HFF-Myc (cell line): ENCODE results near the gene RNF144A.
A peak's percentile ranks its signal among the peaks of the same experiment; 100 is the strongest.

Experiments
- DNase-seq: peaks from one replicate; pipeline ENCODE4 v3.0.0-alpha.2; 2011; ENCODE audit warnings: low read depth; ENCODE audit errors: extremely low read depth
- H3K4me3 ChIP-seq: replicated peaks from 2 replicates; pipeline ENCODE4 v1.5.1; 2011; ENCODE audit warnings: low read depth, mild to moderate bottlenecking, control low read depth, low read length
- CTCF ChIP-seq: IDR thresholded peaks from 2 replicates; pipeline ENCODE4 v1.5.1; 2012; ENCODE audit warnings: mild to moderate bottlenecking, low read depth, low read length, control low read depth; ENCODE audit errors: missing control alignments

Gene RNF144A

GRCh38 chr2:7027956-7028655, 110.9 kb downstream of the RNF144A start:
- no peak for TF ChIP-seq CTCF
- H3K4me3 ChIP-seq, result no peak overlapping the region
- no peak for DNase-seq

- no peak overlapping the region for H3K4me3 ChIP-seq
- no peak for DNase-seq
- TF ChIP-seq CTCF, result no peak
These were observed 111.6 kb downstream of the RNF144A start for GRCh38 chr2:7028846-7029245.

DNA sequence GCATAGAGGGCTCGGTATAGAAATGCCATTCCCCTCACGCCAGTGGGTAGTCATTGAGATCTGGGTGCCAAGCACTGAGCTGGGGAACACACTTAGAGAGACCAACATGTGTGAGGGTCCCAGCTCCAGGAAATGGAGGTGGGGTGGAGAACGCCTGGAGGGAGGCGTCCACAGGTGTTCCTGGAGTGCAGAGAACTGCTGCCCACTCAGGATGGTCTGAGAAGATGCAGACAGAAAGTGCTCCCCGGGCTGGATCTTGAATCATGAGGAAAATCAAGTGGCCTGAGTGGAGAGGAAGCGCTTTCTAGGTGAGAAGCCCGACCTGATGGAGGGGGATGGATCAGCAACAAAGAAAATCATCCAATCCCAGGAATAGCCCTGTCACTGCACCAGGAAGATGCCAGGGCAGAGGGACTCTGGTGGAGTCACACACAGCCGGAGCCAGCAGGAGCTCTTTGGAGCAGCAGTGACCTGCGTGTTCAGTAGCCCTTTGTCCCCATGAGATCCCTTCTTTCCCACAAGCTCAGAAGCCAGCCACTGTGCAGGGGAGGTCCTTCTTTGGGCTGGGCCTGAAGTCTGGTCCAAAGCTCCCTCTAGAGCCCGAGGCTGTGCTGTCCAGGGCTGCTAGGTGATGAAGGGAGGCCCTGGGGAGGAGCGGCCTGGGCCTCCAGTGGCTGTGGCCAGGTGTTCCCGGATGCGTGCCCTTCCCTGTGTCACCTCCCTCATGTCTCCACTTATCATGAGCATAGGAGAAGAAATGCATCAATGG, 112.3 kb downstream of the RNF144A start:
- H3K4me3 ChIP-seq, result no peak overlapping the region
- TF ChIP-seq CTCF, result no peak
- no peak for DNase-seq

GRCh38 chr2:7030810-7031209, 113.6 kb downstream of the RNF144A start:
- no peak overlapping the region for H3K4me3 ChIP-seq
- TF ChIP-seq CTCF, result no peak
- DNase-seq, result no peak

- no peak overlapping the region for H3K4me3 ChIP-seq
- DNase-seq, result peak; percentile 40
- TF ChIP-seq CTCF, result no peak
These were observed 114.5 kb downstream of the RNF144A start for GRCh38 chr2:7031547-7032245.

- no peak overlapping the region for H3K4me3 ChIP-seq
- TF ChIP-seq CTCF, result no peak
- DNase-seq, result no peak
These were observed 115.2 kb downstream of the RNF144A start for GRCh38 chr2:7032371-7032770.
